Skeletal muscle cell (primary cell): ENCODE measurements around the gene CPB2.

Experiments used
- DNase-seq: peaks from one replicate; pipeline ENCODE4 v3.0.0-alpha.2; 2010; ENCODE audit warnings: low read depth
- H3K4me3 ChIP-seq: 2 replicates; pipeline ENCODE4 v1.5.1; 2011; ENCODE audit warnings: low read depth, mild to moderate bottlenecking, control low read depth, low read length, moderate library complexity

The CPB2 gene

DNA sequence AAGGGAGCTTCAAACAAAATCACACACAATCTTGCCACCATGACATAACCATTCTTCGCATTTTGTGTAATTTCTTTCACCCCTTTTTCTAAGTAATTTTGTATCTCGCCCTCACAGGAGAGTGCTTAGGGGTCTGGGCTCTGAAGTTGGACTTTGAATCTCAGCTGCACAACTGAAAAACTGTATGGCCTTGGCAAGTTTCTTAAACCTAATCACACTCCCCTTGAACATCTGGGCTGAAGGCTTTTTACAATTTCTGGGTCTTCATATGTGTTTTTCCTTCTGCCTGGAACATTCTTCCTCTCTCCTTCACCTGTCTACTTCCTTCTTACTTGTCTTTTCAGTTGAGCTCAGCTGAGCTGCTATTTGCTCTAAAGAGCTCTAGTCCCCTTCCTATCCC is 24.3 kb upstream of the CPB2 start:
- DNase-seq, result no peak
- H3K4me3 ChIP-seq, result no peak overlapping the region

DNA sequence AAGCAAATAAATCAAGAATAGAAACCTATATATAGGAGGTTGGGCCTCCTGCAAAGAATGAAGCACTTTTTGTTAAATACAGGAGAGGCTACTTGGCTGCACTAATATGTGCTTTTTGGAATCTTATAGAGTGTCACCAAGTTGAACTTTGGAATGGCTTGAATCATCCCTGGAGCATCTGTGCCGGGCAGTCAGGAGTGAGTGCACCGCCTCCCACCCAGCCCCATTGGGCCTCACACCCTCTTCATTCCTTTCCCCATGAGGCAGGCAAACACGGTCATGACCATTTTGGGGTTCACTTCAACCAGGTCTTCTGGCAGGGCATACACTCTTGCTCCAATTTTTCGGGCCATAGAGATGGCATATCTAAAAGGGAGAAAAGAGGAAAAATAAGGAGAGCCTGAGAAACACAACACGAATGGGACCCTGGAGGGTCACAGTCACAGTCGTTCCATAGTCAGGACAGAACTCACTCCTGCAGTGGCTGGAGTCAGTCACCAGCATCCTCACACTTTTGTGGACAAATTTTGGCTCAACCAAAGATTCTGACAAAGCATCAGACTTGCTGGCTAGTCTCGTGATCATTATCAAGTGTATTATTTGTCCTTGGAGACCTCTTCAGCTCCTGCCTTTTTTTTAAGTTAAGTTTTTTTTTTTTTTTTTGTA is 22.7 kb upstream of the CPB2 start:
- DNase-seq, result no peak
- no peak overlapping the region for H3K4me3 ChIP-seq

DNA sequence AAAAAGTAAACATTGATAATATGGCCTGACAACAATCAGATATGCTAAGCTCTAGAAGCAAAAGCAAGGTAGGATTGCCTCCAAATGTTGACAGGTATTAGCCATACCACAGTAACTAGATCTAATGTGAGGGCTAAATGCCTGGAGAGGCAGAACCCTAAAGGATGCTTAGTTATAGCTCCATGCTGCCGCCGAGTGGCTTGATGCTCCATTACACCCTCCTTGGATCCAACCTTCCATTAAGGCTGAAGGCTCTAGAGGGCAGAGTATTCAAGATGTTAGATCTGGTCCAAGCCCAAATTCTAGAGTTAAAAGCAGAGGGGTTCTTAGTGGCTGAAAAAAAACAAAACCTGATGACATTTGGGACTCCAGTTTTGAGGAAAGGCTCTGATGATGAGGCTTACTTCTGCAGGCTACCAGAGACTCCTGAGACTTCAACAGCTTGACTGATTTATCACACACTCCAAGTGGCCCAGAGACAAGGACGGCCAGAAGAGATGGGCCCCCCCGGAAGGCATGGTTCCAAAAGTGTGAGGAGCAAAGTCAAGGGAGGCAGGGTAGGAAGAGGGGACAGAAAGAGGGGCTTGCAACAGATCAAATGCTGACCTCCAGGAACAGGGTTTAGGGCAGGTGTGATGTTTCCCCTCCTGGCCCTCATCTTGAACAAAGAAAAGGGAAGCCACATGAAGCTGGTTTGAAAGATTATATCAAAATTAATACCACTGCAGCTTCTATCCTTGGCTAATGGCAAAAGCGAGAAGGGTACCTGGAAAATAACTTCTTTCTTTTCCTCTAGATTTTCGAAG is 21.9 kb upstream of the CPB2 start:
- DNase-seq, result no peak
- H3K4me3 ChIP-seq, result no peak overlapping the region

DNA sequence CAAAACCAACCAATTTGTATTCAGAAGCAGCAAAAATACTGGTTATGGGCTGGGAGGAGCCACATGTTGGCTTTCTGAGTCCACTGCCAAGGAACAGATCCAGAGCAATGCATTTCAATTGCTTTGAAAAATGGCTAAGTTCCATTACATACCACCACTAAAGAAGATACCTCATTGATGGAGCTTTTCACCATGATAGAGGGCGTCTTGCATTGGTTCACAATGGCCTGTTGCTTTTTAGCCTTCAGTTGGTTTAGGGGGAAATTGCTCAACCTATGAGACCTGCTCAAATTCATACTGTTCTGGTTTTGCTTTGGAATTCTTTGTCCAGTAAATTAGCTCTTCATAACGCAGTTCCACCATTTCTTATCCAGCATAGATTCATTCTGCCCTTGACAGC is 21.2 kb upstream of the CPB2 start:
- no peak overlapping the region for H3K4me3 ChIP-seq
- DNase-seq, result no peak

DNA sequence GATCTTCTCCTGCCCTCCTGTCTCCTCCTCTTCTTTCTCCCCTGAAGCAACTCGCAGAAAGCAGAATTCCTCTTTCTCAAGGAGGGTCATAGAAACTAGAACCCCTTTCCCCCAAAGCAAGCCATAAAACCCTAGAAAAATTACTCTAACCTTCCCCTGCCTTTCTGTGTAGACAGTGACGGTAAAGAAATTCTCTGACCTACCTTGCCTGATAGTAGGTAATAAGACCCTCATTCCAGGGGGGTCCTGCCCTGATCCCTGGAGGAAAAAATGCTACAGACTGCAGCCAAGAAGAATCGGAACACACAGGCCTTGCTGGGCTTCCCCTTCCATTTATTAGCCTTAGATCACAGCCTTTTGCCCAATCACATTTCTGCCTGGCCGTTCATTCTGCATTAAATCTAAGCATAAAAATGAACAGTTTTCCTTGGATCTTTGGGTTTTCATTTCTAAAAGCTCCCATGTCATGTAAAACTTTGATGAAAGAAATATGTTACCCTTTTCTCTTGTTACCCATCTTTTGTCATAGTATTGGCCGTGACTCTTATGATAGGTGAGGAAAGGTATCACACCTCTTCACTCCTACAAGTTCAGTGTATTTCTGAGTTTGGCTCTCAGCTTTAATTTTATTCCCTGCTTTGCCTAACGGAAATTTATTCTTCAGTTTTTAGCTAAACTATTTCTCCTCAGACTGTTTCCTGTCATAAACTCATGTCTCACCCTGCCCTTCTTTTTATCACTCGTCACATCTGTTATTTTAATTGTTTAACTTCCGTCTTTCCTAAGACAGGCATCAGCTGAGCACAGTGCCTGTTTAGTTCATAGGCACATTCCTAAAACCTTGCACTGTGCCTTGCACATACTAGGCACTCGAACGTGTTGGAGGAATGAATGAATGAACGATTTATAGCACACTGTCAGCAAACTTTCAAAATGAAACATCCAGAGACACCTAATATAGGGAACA is 20.4 kb upstream of the CPB2 start:
- no peak overlapping the region for H3K4me3 ChIP-seq
- DNase-seq, result no peak

DNA sequence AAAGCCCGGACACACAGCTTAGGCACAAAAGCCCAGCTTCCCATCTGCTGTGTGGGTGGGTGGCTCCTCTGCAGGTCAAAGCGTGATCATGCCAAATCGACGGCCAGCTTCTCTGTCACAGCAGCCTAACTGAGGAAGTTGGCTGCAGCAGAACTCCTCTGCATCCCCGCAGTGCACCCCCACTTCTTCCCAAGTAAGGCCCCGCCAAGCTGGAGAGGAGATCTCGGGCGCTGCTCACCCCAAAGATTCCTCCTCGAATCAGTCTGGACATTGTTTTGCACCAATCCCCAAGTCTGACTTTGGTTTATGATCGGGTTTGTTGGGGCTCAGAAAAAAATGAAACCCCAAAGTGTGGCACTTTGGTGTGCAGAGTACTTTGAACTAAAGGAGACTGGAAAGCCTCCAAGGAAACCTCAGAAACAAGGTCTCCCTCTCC is 19.7 kb upstream of the CPB2 start:
- no peak for DNase-seq
- no peak overlapping the region for H3K4me3 ChIP-seq

DNA sequence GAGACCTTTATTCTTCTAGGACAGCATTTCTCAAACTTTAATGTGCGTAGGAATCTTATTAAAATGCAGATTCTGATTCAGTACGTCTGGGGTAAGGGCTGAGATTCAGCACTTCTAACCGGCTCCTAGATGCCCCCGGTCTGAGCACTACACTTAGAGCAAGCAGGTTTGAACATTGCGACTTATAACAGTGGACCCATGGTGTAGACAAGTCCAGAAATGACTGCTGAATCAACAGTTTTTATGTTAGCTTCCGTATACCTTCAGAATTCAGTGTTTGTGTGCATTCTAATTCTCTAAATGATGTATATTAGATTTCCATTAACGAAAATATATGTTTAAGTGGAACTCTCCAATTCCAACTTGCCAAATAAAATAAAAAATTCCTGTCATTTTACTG is 17.5 kb upstream of the CPB2 start:
- no peak for DNase-seq
- no peak overlapping the region for H3K4me3 ChIP-seq

DNA sequence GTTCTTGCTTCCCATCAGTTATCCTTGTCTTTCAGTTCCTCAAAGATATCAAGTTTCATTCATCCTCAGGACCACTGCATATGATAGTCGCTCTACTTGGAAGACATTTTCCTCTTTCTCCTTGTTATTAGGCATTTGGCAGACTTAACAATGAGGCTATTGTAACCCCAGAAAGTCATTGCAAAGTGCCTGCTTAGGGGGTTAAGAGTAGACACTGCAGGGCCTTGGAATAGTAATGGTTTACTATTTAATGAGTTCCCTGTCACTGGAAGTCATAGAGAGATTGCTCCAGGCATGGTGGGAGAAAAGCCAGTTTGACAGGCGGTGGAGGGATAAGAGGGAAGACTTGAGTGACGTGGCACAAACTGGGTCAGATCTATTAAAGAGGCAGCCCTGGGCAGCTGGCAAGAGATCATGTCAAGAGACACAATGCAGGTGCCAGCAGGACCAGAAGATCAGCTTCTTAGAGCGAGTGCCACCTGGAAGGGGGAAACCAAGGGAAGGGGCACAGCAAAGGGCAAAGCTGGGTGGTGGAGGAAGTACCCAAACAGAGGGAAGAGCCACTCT is 16.8 kb upstream of the CPB2 start:
- DNase-seq, result no peak
- H3K4me3 ChIP-seq, result no peak overlapping the region

DNA sequence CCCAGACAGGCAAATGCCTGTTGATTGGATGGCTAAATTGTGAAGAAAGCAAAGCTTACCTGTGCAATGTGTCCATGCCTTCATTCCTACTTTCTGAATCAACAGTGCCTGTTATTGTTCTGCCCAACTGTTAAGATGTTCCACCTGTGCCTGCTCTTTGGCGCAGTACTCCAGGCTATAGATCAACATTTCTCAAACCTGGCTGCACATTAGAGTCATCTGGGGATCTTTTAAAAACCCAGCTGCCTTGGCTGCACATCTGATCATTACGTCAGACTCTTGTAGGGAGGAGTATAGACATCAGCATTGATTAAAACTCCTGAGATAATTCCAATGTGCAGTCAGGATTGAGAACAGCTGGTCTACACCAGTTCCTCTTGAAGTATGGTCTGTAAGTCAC is 16.2 kb upstream of the CPB2 start:
- no peak for DNase-seq
- H3K4me3 ChIP-seq, result no peak overlapping the region

DNA sequence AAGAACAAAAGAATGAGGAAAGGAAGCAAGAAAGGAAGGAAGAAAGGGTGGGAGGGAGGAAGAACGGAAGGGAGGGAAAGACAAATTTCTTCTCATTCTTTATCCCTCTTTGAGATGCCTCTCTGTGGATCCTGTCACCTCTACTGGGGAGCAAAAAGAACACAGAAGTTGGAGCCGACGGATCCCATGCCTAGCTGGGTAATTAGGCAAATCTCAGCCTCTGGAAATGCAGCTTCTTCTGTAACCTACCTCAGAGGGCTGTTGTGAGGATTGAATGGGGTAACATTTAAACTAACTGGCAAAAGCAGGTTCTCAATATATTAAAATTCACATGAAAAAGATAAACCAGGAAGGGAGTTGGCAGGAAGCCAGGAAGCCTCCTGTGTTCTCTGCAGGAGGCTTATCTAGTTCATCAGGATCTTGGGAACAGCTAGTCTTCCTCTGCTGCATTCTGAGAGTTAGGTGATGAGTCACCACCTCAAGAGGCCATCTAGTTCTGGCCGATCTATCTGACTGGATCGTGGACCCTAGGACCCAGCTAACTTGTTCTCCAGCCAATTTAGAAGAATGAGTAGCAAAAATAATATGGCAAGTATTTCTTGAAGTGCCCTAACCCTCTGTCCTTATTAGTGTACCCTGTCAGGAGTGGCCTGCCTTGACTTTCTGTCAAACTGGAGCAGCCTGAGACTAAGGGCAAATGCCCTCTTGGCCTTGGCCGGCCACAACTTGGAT is 15.2 kb upstream of the CPB2 start:
- DNase-seq, result peak; percentile 64
- H3K4me3 ChIP-seq, result no peak overlapping the region

DNA sequence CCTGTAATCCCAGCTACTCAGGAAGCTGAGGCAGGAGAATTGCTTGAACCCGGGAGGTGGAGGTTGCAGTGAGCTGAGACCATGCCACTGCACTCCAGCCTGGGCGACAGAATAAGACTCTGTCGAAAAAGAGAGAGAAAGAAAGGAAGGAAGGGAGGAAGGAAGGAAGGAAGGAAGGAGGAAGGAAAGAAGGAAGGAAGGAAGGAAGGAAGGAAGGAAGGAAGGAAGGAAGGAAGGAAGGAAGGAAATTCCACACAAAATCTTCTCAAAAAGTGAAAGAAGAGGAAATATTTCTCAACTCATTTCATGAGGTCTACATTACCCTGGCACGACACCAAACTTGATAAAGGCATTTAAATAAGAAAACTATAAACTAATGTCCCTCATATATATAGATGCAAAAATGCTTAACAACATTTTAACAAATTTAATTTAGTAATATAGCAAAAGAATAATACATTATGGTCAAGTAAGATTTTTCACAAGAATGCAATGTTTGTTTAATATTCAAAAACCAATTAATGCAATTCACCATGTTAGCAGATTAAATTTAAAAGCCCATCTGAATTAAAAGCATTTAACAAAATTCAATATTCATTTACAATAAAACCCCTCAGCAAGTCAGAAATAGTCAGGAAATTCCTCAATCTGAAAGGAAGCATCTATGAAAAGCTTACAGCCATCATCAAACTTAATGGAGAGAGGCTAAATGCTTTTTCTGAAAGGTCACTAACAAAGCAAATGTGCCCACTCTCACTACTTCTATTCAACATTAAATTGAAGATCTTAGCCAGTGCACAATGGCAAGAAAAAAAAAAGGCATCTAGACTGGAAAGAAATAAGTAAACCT is 12.0 kb upstream of the CPB2 start:
- H3K4me3 ChIP-seq, result no peak overlapping the region
- DNase-seq, result no peak

DNA sequence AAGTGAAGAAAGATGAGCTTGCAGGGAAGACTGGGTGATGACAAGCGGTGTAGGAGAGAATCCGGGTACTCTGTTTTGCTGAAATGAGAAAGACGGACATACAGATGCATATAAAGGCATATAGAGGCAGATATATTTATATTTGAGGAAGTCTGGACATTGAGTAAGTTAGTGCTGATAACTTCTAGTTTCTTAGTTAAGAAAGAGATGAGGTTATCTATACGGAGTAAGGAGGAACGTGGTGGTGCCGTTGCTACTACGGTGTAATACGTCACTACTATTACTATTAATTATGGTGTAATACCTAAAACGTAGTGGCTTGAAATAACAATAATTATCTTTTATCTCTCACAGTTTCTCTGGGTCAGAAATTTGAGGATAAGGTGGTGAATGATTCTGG is 9.8 kb upstream of the CPB2 start:
- DNase-seq, result no peak
- H3K4me3 ChIP-seq, result no peak overlapping the region

DNA sequence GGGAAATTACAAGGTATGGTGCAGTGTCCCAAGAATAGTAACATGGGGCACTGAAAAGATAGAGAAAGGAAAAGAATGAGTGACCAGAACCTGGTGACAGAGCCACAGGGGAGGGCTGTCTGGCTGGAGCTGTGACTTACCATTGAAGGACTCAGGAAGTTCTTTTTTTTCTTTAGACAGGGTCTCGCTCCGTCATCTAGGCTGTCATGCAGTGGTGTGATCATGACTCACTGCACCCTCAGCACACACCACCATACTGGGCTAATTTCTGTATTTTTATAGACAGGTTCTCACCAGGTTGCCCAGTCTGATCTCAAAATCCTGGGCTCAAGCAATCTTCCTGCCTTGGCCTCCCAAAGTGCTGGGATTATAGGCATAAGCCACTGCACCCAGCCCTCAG is 8.8 kb upstream of the CPB2 start:
- DNase-seq, result no peak
- H3K4me3 ChIP-seq, result no peak overlapping the region

DNA sequence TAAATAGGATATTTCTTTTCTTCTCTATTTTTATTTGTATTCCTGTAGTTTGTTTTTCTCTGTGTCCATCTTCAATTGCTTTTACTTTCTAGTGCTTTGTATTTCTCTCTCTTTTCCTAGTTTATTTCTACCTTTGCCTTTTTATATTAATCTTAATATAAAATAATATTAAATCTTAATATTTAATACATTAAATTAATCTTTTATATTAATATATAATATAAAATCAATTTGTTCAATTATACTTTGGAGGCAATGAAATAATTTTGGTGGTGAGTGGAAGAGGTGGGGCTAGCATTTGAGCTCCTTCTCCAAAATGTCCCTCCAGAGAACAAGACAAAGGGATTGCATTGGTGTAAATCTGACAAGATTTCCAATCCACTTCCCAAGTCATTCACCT is 6.3 kb upstream of the CPB2 start:
- DNase-seq, result no peak
- H3K4me3 ChIP-seq, result no peak overlapping the region

DNA sequence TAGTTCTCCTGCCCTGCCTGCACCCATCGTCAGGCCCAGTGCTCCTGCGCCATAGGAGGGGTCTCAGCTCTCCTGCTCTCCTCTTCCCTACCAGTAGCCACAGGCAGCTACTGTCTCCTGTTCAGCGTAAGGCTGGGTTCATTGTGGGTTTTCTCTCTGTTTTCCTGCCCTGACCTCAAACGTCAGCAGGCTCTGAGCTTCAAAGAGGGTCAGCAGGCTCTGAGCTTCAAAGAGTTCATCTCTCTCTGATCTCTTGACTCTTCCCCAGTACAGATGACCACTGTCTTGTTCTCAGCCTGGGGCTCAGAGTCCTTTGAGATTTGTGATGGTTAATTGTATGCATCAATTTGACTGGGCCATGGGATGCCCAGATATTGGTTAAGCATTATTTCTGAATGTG is 4.6 kb upstream of the CPB2 start:
- no peak overlapping the region for H3K4me3 ChIP-seq
- no peak for DNase-seq

DNA sequence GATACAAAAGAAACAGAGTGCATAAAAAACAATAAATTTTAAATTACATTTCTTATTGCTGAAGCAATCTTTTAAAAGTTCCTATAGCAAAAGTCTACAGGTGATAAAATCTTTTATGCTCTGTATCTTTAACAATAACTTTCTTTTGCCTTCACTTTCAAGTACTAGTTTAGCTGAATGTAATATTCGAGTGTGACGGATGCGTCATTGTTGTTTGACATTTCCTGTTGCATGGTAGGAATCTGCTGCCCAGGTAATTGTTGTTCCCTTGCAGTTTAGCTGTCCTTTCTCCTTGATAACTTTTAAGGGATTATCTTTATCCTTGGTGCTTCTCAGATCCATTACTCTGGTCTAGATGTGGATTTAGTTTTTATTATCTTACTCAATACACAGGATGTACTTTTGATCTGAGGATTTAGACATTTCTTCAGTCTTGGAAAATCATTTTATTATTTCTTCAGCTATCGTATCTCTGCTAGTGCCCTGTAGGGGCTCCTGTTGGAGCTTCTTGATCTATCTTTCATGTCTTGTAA is 2.1 kb upstream of the CPB2 start:
- no peak for DNase-seq
- no peak overlapping the region for H3K4me3 ChIP-seq

DNA sequence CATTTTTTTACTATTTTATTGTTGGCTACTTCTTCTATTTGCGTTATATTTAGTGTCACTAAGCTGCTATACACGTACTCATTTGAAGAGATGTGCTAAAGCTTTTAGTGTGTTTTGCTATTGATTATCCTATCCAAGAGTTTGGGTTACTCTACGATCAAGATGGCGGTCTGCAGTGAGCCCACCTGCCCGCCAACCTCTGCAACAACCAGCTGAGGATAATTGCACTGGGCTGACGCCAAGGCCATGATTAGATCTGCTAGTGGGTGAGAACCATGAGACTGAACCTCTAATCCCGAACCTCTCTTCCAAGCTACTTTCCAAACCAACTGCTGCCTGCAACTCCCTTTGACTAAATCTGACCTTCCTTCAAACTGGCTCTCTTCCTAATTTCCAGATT is 1.8 kb downstream of the CPB2 start:
- no peak for DNase-seq
- no peak overlapping the region for H3K4me3 ChIP-seq

DNA sequence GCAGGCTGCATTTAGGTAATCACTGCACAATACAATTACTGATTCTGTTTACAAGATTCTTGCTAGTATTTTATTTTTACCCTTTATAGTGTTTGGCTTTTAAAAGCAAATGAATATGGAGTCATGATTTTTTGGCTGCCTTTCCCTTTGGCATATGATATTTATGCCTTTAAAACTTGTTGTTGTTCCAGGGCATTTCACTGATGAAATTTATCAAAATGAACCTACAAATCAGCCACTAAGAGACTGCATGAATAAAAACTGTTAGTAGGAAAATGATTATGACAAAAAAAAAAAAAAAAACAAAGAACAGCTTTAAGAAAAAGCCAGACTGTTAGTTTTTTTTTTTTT is 2.6 kb downstream of the CPB2 start:
- DNase-seq, result no peak

More for the DNA sequence above, 2.6 kb downstream of the CPB2 start:
- no peak overlapping the region for H3K4me3 ChIP-seq
